HepG2 (cell line): ENCODE results near the gene CLEC16A. TPM values are rescaled to one million over a fixed set of nuclear protein-coding genes. Genes with fewer than 3 reads are reported as not detected.

Experiments
- JUND ChIP-seq: sonication (generic); formaldehyde crosslinking; IDR thresholded peaks from 2 replicates; pipeline ENCODE4 v1.8.0; 2022; ENCODE audit warnings: mild to moderate bottlenecking, missing genetic modification reagents
- MEIS2 ChIP-seq: sonication (generic); formaldehyde crosslinking; IDR thresholded peaks from 2 replicates; pipeline ENCODE4 v1.9.0; 2021; ENCODE audit warnings: mild to moderate bottlenecking, missing genetic modification reagents
- ZMYM4 ChIP-seq: sonication (generic); formaldehyde crosslinking; IDR thresholded peaks from 2 replicates; pipeline ENCODE4 v1.8.1; 2023; ENCODE audit warnings: mild to moderate bottlenecking, missing genetic modification reagents
- ZNF687 ChIP-seq: sonication (generic); formaldehyde crosslinking; IDR thresholded peaks from 2 replicates; pipeline ENCODE4 v1.5.1; 2020; ENCODE audit warnings: mild to moderate bottlenecking, missing genetic modification reagents, moderate library complexity
- polyA plus RNA-seq, 8 experiments: library from polyadenylated mRNA; depleted of rRNA in 3 of 8; stranded (reverse) in 7 of 8; unstranded in 1 of 8; fragments of >200 nt; fragmentation: Illumina TruSeq in 4 of 8; extraction: Trizol in 4 of 8; gene quantifications; 2 replicates each; pipeline versions ENCODE4 v1.2.1 to v1.2.3, GENCODE V29; 2011 to 2016; ENCODE audit warnings: low read depth in 4 of 8, missing spikeins in 1 of 8, mixed read lengths in 1 of 8; ENCODE audit not compliant: insufficient read depth in 1 of 8
- total RNA-seq, 5 experiments: library from RNA; depleted of rRNA; stranded (reverse); fragments of >200 nt; fragmentation: Illumina TruSeq; extraction: Trizol; gene quantifications; 2 replicates each; pipeline ENCODE4 v1.2.3, GENCODE V29; 2016; ENCODE audit warnings: low read depth in 1 of 5
- TF ChIP-seq, protein P1 (sequence below): sonication (generic); formaldehyde crosslinking; IDR thresholded peaks from 2 replicates; pipeline ENCODE4 v1.4.0; 2020; ENCODE audit warnings: mild to moderate bottlenecking, missing genetic modification reagents
- TF ChIP-seq, protein P2 (sequence below): sonication (generic); IDR thresholded peaks from 2 replicates; pipeline ENCODE4 v1.6.1; 2016; ENCODE audit warnings: low read depth, borderline replicate concordance

CLEC16A gene
- total and polyA plus RNA-seq, 2 of the 13 experiments (the other 11 are each of a cell fraction or from before 2014, with no cell fraction given): 8.5 to 10.3 TPM

- TF ChIP-seq ZNF687 (CRISPR knock-in tag) (peak; percentile 82), ZMYM4 (CRISPR knock-in tag) (0 out of 2 replicates have a peak, but pooled peaks have one; percentile 31), MEIS2 (CRISPR knock-in tag) (0 out of 2 replicates have a peak, but pooled peaks have one; percentile 17), JUND (no peak)
- TF ChIP-seq, protein P1, sequence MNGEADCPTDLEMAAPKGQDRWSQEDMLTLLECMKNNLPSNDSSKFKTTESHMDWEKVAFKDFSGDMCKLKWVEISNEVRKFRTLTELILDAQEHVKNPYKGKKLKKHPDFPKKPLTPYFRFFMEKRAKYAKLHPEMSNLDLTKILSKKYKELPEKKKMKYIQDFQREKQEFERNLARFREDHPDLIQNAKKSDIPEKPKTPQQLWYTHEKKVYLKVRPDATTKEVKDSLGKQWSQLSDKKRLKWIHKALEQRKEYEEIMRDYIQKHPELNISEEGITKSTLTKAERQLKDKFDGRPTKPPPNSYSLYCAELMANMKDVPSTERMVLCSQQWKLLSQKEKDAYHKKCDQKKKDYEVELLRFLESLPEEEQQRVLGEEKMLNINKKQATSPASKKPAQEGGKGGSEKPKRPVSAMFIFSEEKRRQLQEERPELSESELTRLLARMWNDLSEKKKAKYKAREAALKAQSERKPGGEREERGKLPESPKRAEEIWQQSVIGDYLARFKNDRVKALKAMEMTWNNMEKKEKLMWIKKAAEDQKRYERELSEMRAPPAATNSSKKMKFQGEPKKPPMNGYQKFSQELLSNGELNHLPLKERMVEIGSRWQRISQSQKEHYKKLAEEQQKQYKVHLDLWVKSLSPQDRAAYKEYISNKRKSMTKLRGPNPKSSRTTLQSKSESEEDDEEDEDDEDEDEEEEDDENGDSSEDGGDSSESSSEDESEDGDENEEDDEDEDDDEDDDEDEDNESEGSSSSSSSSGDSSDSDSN (CRISPR knock-in tag): 0 out of 2 replicates have a peak, but pooled peaks have one; percentile 30
- TF ChIP-seq, protein P2, sequence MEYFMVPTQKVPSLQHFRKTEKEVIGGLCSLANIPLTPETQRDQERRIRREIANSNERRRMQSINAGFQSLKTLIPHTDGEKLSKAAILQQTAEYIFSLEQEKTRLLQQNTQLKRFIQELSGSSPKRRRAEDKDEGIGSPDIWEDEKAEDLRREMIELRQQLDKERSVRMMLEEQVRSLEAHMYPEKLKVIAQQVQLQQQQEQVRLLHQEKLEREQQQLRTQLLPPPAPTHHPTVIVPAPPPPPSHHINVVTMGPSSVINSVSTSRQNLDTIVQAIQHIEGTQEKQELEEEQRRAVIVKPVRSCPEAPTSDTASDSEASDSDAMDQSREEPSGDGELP: peak; percentile 19; the same call in 1 of the 2 replicates
- TF ChIP-seq, all 625 proteins: peak for 39
Observed at GRCh38 chr16:10979717-10980601, 35.6 kb downstream of the CLEC16A start (continued).
